ENCODE measurements around the gene PDE6G.

GRCh38 chr17:81621494-81622130 is 34.7 kb downstream of the PDE6G start:
- TF ChIP-seq TAF1 (IDR thresholded peaks at IDR 0.05; ENCODE audit: borderline replicate concordance, insufficient read depth, low read length) (no peak), REST (IDR thresholded peaks at IDR 0.05; ENCODE audit: insufficient read depth in 1 of 2, low read depth in 2 of 2, low read length in 2 of 2) (no peak), POLR2AphosphoS5 (IDR thresholded peaks at IDR 0.05; ENCODE audit: low read depth, low read length) (no peak), SIN3A (IDR thresholded peaks at IDR 0.05; ENCODE audit: borderline replicate concordance, insufficient read depth, low read length) (no peak)

Data from PFSK-1 (cell line).